ENCODE results near the gene ABI1.

Gene ABI1

GRCh38 chr10:26844396-26844975 is 16.3 kb downstream of the ABI1 start:
- WGBS (ENCODE audit: insufficient coverage, insufficient read length): no CpG with 5 or more reads among the region's 5 CpGs
- Histone ChIP-seq H3K27me3 (ENCODE audit: control insufficient read depth, insufficient read depth, low read length) (no peaks in the 10 kb centered on the region), H3K4me1 (ENCODE audit: control insufficient read depth, insufficient read depth, low read length) (peaks cover 2% of the 10 kb centered on the region; the same call in 1 of the 2 replicates), H3K4me3 (ENCODE audit: low read length) (no peak overlapping the region), H3K27ac (ENCODE audit: low read length) (no peak overlapping the region), H3K36me3 (ENCODE audit: control insufficient read depth, insufficient read depth, low read length) (no peaks in the 10 kb centered on the region), H3K9me3 (ENCODE audit: control insufficient read depth, insufficient read depth, low read length) (no peaks in the 10 kb centered on the region)
- no peak for DNase-seq (ENCODE audit: low read depth, low spot score)

GRCh38 chr10:26843736-26844135 is 17.0 kb downstream of the ABI1 start:
- Histone ChIP-seq H3K9me3 (ENCODE audit: control insufficient read depth, insufficient read depth, low read length) (no peaks in the 10 kb centered on the region), H3K4me3 (ENCODE audit: low read length) (no peak overlapping the region), H3K36me3 (ENCODE audit: control insufficient read depth, insufficient read depth, low read length) (no peaks in the 10 kb centered on the region), H3K27me3 (ENCODE audit: control insufficient read depth, insufficient read depth, low read length) (no peaks in the 10 kb centered on the region), H3K27ac (ENCODE audit: low read length) (no peak overlapping the region), H3K4me1 (ENCODE audit: control insufficient read depth, insufficient read depth, low read length) (peaks cover 2% of the 10 kb centered on the region; the same call in 1 of the 2 replicates)
- DNase-seq (ENCODE audit: low read depth, low spot score): no peak
- no CpG with 5 or more reads among the region's 3 CpGs for WGBS (ENCODE audit: insufficient coverage, insufficient read length)

- no peak for DNase-seq (ENCODE audit: low read depth, low spot score)
- no peak overlapping the region for H3K4me3 ChIP-seq (ENCODE audit: low read length)
- no peak overlapping the region for H3K27ac ChIP-seq (ENCODE audit: low read length)
- no CpG with 5 or more reads among the region's 3 CpGs for WGBS (ENCODE audit: insufficient coverage, insufficient read length)
- no peaks in the 10 kb centered on the region for H3K27me3 ChIP-seq (ENCODE audit: control insufficient read depth, insufficient read depth, low read length)
- no peaks in the 10 kb centered on the region for H3K9me3 ChIP-seq (ENCODE audit: control insufficient read depth, insufficient read depth, low read length)
- no peaks in the 10 kb centered on the region for H3K36me3 ChIP-seq (ENCODE audit: control insufficient read depth, insufficient read depth, low read length)
- peaks cover 2% of the 10 kb centered on the region; the same call in 1 of the 2 replicates for H3K4me1 ChIP-seq (ENCODE audit: control insufficient read depth, insufficient read depth, low read length)
These were observed 18.9 kb downstream of the ABI1 start for GRCh38 chr10:26841733-26842317.

GRCh38 chr10:26840938-26841732 is 19.6 kb downstream of the ABI1 start:
- no peak overlapping the region for H3K27ac ChIP-seq (ENCODE audit: low read length)
- H3K36me3 ChIP-seq (ENCODE audit: control insufficient read depth, insufficient read depth, low read length): no peaks in the 10 kb centered on the region
- peaks cover 2% of the 10 kb centered on the region; the same call in 1 of the 2 replicates for H3K4me1 ChIP-seq (ENCODE audit: control insufficient read depth, insufficient read depth, low read length)
- H3K4me3 ChIP-seq (ENCODE audit: low read length): no peak overlapping the region
- no peaks in the 10 kb centered on the region for H3K27me3 ChIP-seq (ENCODE audit: control insufficient read depth, insufficient read depth, low read length)
- no peaks in the 10 kb centered on the region for H3K9me3 ChIP-seq (ENCODE audit: control insufficient read depth, insufficient read depth, low read length)
- no peak for DNase-seq (ENCODE audit: low read depth, low spot score)

- no peaks in the 10 kb centered on the region for H3K27me3 ChIP-seq (ENCODE audit: control insufficient read depth, insufficient read depth, low read length)
- H3K36me3 ChIP-seq (ENCODE audit: control insufficient read depth, insufficient read depth, low read length): no peaks in the 10 kb centered on the region
- DNase-seq (ENCODE audit: low read depth, low spot score): no peak
- H3K27ac ChIP-seq (ENCODE audit: low read length): no peak overlapping the region
- no CpG with 5 or more reads among the region's 3 CpGs for WGBS (ENCODE audit: insufficient coverage, insufficient read length)
- no peak overlapping the region for H3K4me3 ChIP-seq (ENCODE audit: low read length)
- H3K9me3 ChIP-seq (ENCODE audit: control insufficient read depth, insufficient read depth, low read length): no peaks in the 10 kb centered on the region
- peaks cover 2% of the 10 kb centered on the region; the same call in 1 of the 2 replicates for H3K4me1 ChIP-seq (ENCODE audit: control insufficient read depth, insufficient read depth, low read length)
These were observed 20.7 kb downstream of the ABI1 start for GRCh38 chr10:26839966-26840627.

GRCh38 chr10:26837139-26837538 is 23.6 kb downstream of the ABI1 start:
- no peak overlapping the region for H3K27ac ChIP-seq (ENCODE audit: low read length)
- H3K4me1 ChIP-seq (ENCODE audit: control insufficient read depth, insufficient read depth, low read length): peaks cover 2% of the 10 kb centered on the region; the same call in 1 of the 2 replicates
- DNase-seq (ENCODE audit: low read depth, low spot score): no peak
- H3K36me3 ChIP-seq (ENCODE audit: control insufficient read depth, insufficient read depth, low read length): no peaks in the 10 kb centered on the region
- H3K4me3 ChIP-seq (ENCODE audit: low read length): no peak overlapping the region
- H3K27me3 ChIP-seq (ENCODE audit: control insufficient read depth, insufficient read depth, low read length): no peaks in the 10 kb centered on the region
- H3K9me3 ChIP-seq (ENCODE audit: control insufficient read depth, insufficient read depth, low read length): no peaks in the 10 kb centered on the region
- WGBS (ENCODE audit: insufficient coverage, insufficient read length): no CpG with 5 or more reads among the region's 2 CpGs

GRCh38 chr10:26835025-26835424 is 25.7 kb downstream of the ABI1 start:
- no CpG with 5 or more reads among the region's 2 CpGs for whole genome bisulfite sequencing (ENCODE audit: insufficient coverage, insufficient read length)

GRCh38 chr10:26832960-26833359 is 27.8 kb downstream of the ABI1 start:
- H3K9me3 ChIP-seq (ENCODE audit: control insufficient read depth, insufficient read depth, low read length): no peaks in the 10 kb centered on the region
- H3K27me3 ChIP-seq (ENCODE audit: control insufficient read depth, insufficient read depth, low read length): no peaks in the 10 kb centered on the region
- H3K4me3 ChIP-seq (ENCODE audit: low read length): no peak overlapping the region
- no peaks in the 10 kb centered on the region for H3K36me3 ChIP-seq (ENCODE audit: control insufficient read depth, insufficient read depth, low read length)
- no CpG with 5 or more reads among the region's 2 CpGs for WGBS (ENCODE audit: insufficient coverage, insufficient read length)
- DNase-seq (ENCODE audit: low read depth, low spot score): no peak
- H3K4me1 ChIP-seq (ENCODE audit: control insufficient read depth, insufficient read depth, low read length): no peaks in the 10 kb centered on the region
- no peak overlapping the region for H3K27ac ChIP-seq (ENCODE audit: low read length)

More at GRCh38 chr10:26835025-26835424, 25.7 kb downstream of the ABI1 start:
- H3K4me3 ChIP-seq (ENCODE audit: low read length): no peak overlapping the region
- H3K36me3 ChIP-seq (ENCODE audit: control insufficient read depth, insufficient read depth, low read length): no peaks in the 10 kb centered on the region
- DNase-seq (ENCODE audit: low read depth, low spot score): no peak
- no peaks in the 10 kb centered on the region for H3K9me3 ChIP-seq (ENCODE audit: control insufficient read depth, insufficient read depth, low read length)
- H3K27me3 ChIP-seq (ENCODE audit: control insufficient read depth, insufficient read depth, low read length): no peaks in the 10 kb centered on the region
- H3K4me1 ChIP-seq (ENCODE audit: control insufficient read depth, insufficient read depth, low read length): peaks cover under 1% of the 10 kb centered on the region; the same call in 1 of the 2 replicates
- no peak overlapping the region for H3K27ac ChIP-seq (ENCODE audit: low read length)

GRCh38 chr10:26831936-26832335 is 28.8 kb downstream of the ABI1 start:
- no peaks in the 10 kb centered on the region for H3K9me3 ChIP-seq (ENCODE audit: control insufficient read depth, insufficient read depth, low read length)
- no peaks in the 10 kb centered on the region for H3K27me3 ChIP-seq (ENCODE audit: control insufficient read depth, insufficient read depth, low read length)
- no peak overlapping the region for H3K4me3 ChIP-seq (ENCODE audit: low read length)
- no peak for DNase-seq (ENCODE audit: low read depth, low spot score)
- H3K4me1 ChIP-seq (ENCODE audit: control insufficient read depth, insufficient read depth, low read length): no peaks in the 10 kb centered on the region
- WGBS (ENCODE audit: insufficient coverage, insufficient read length): no CpG with 5 or more reads among the region's 6 CpGs
- H3K36me3 ChIP-seq (ENCODE audit: control insufficient read depth, insufficient read depth, low read length): no peaks in the 10 kb centered on the region
- H3K27ac ChIP-seq (ENCODE audit: low read length): no peak overlapping the region

- no peak for DNase-seq (ENCODE audit: low read depth, low spot score)
- Histone ChIP-seq H3K36me3 (ENCODE audit: control insufficient read depth, insufficient read depth, low read length) (no peaks in the 10 kb centered on the region), H3K4me3 (ENCODE audit: low read length) (no peak overlapping the region), H3K27me3 (ENCODE audit: control insufficient read depth, insufficient read depth, low read length) (no peaks in the 10 kb centered on the region), H3K4me1 (ENCODE audit: control insufficient read depth, insufficient read depth, low read length) (no peaks in the 10 kb centered on the region), H3K27ac (ENCODE audit: low read length) (no peak overlapping the region), H3K9me3 (ENCODE audit: control insufficient read depth, insufficient read depth, low read length) (no peaks in the 10 kb centered on the region)
- WGBS (ENCODE audit: insufficient coverage, insufficient read length): no CpG with 5 or more reads among the region's 5 CpGs
These were observed 30.8 kb downstream of the ABI1 start for GRCh38 chr10:26829810-26830515.
